ENCODE results near the gene APOF. TPM values are rescaled to one million over a fixed set of nuclear protein-coding genes. Genes with fewer than 3 reads are reported as not detected.

The APOF gene
- total and polyA plus RNA-seq, 2 of the 8 experiments (the other 6 are each of a cell fraction or from before 2014, with no cell fraction given) = not detected

DNA sequence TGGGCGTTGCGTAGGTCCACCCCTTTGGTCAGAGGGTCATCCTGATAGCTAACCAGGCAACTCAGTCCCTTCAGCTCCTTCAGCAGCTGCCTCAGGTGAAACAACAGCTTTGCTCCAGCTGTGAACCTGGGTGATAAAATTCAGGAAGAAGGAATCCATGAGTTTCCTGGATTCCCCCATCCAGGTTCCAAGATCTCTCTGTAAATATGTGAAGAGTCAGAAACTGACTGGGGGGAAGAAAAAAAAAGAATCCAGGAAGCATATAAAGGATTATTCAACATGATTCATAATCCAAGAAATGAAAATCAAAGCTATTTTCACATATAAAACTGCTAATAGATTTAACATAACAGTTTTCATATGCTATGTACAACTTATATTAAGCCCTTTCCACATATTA is 11.3 kb downstream of the APOF start:
- no peak for FAIRE-seq
- H2BK5ac ChIP-seq (ENCODE audit: low read depth, low read length) = no peak overlapping the region

More for the DNA sequence above, 11.3 kb downstream of the APOF start:
- no peak overlapping the region for H2AK5ac ChIP-seq (ENCODE audit: low read depth, low read length)
- no peak overlapping the region for H3K4ac ChIP-seq (replicated peaks; ENCODE audit: insufficient read length, low read depth, low read length)
- H2BK120ac ChIP-seq (replicated peaks; ENCODE audit: low read depth, low read length) = no peak overlapping the region
- H4K8ac ChIP-seq (ENCODE audit: extremely low read depth, insufficient read depth, low read length) = no peak overlapping the region
- no peak overlapping the region for H3K56ac ChIP-seq (replicated peaks; ENCODE audit: insufficient read length, low read depth, low read length)
- no peak overlapping the region for H4K5ac ChIP-seq (ENCODE audit: insufficient read length, low read depth, low read length)
- no peak overlapping the region for H3K9ac ChIP-seq (replicated peaks in 1 of 4; ENCODE audit: extremely low read depth in 1 of 4, low read depth in 3 of 4, low read length in 3 of 4)
- H2BK12ac ChIP-seq (ENCODE audit: low read depth, low read length) = no peak overlapping the region
- DNase-seq (ENCODE audit: low read depth in 1 of 2, low spot score in 2 of 2) = no peak
- H3K27ac ChIP-seq (ENCODE audit: low read depth, low read length) = no peak overlapping the region
- no peak overlapping the region for H2AFZ ChIP-seq (ENCODE audit: low read length)
- H4K91ac ChIP-seq (replicated peaks; ENCODE audit: insufficient read length, low read length) = no peak overlapping the region
- no peaks in the 10 kb centered on the region; the same call in 1 of the 2 replicates for H3K79me1 ChIP-seq (ENCODE audit: low read depth, low read length)
- H3K79me2 ChIP-seq (ENCODE audit: control insufficient read depth in 1 of 2, insufficient read depth in 2 of 2, low read length in 2 of 2) = no peaks in the 10 kb centered on the region
- TF ChIP-seq, protein P1, sequence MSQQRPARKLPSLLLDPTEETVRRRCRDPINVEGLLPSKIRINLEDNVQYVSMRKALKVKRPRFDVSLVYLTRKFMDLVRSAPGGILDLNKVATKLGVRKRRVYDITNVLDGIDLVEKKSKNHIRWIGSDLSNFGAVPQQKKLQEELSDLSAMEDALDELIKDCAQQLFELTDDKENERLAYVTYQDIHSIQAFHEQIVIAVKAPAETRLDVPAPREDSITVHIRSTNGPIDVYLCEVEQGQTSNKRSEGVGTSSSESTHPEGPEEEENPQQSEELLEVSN (IDR thresholded peaks at IDR 0.05) = no peak
- WGBS, 2 experiments (ENCODE audit: extremely low coverage in 1 of 2, insufficient coverage in 1 of 2, insufficient read length in 1 of 2, insufficient replicate concordance in 2 of 2, low coverage in 1 of 2, low lambda C conversion rate in 2 of 2, missing lambda C conversion rate in 1 of 2) = 100% methylated on average over 2 of the region's 2 CpGs; no CpG with 5 or more reads in 1 of the 2 experiments
- no peak overlapping the region for H3K4me2 ChIP-seq (ENCODE audit: insufficient read depth in 1 of 2, low read depth in 2 of 2, low read length in 2 of 2)
- H3K4me1 ChIP-seq (replicated peaks in 1 of 4; ENCODE audit: control insufficient read depth in 3 of 4, insufficient read depth in 4 of 4, low read length in 3 of 4) = no peaks in the 10 kb centered on the region
- no peak overlapping the region for H3K4me3 ChIP-seq (ENCODE audit: extremely low read depth in 1 of 4, insufficient read depth in 2 of 4, low read depth in 3 of 4, low read length in 4 of 4)
- CTCF ChIA-PET (ENCODE audit: partially characterized antibody) = interaction anchor here (0.5 to 1.8 kb wide), 5 partner anchors 9 to 261 kb away, joined by 3 to 7 read pairs (median 3); partner anchors contain the start of genes IL23A and STAT2
- H3K36me3 ChIP-seq (ENCODE audit: control insufficient read depth in 2 of 4, insufficient read depth in 4 of 4, low read length in 3 of 4) = peaks cover 16 to 65% (median 50%) of the 10 kb centered on the region in 4 experiments
- no peaks in the 10 kb centered on the region for H3K23me2 ChIP-seq (ENCODE audit: low read depth, low read length)
- H3K23ac ChIP-seq (ENCODE audit: insufficient read length) = no peak overlapping the region
- no peaks in the 10 kb centered on the region; a peak in 1 of 4 replicates for H3K9me3 ChIP-seq (ENCODE audit: insufficient read depth in 2 of 2, low read depth in 1 of 2, low read length in 1 of 2)
- no peaks in the 10 kb centered on the region for H4K20me1 ChIP-seq (replicated peaks in 1 of 2; ENCODE audit: control insufficient read depth in 1 of 2, insufficient read depth in 2 of 2, low read length in 2 of 2)
- H3K14ac ChIP-seq (ENCODE audit: insufficient read length) = no peak overlapping the region
- no peak overlapping the region for H2BK15ac ChIP-seq (ENCODE audit: low read length)
- no peak overlapping the region for H3K18ac ChIP-seq (ENCODE audit: extremely low read depth, low read length)
- POLR2A ChIA-PET (ENCODE audit: partially characterized antibody) = interaction anchor here (1.0 to 4.3 kb wide), 4 partner anchors 9 to 95 kb away, joined by 3 to 20 read pairs (median 4); partner anchors contain the start of genes IL23A and STAT2
- H2BK20ac ChIP-seq (ENCODE audit: low read length) = no peak overlapping the region
- no peaks in the 10 kb centered on the region for H3K27me3 ChIP-seq (replicated peaks in 1 of 4; ENCODE audit: control insufficient read depth in 3 of 4, extremely low read depth in 1 of 4, insufficient read depth in 3 of 4, low read length in 3 of 4)
